GM13976 (cell line): ENCODE measurements around the gene ADAMTS20.

Experiments
- DNase-seq: peaks from one replicate; pipeline ENCODE4 v3.0.0; 2012; ENCODE audit warnings: low spot score
- CTCF ChIP-seq: IDR thresholded peaks from 2 replicates; pipeline ENCODE4 v1.5.1; 2012; ENCODE audit warnings: borderline replicate concordance, mild to moderate bottlenecking; ENCODE audit not compliant: insufficient read depth; ENCODE audit errors: extremely low read depth, missing control alignments, control extremely low read depth
- in situ Hi-C: fragments of 300-500 bp; cut with MboI; formaldehyde crosslinking; loops from one replicate; pipeline ENCODE4 v1.12.0; 2022; ENCODE audit warnings: low sequenced_read_pairs, mixed read lengths, inconsistent platforms; ENCODE audit not compliant: unreplicated experiment

Gene ADAMTS20

GRCh38 chr12:43329375-43329774 lies 222.6 kb downstream of the ADAMTS20 start:
- no peak for DNase-seq
- in situ Hi-C loops: no loop called here
- no peak for TF ChIP-seq CTCF

GRCh38 chr12:43325786-43326185 lies 226.2 kb downstream of the ADAMTS20 start:
- no peak for TF ChIP-seq CTCF
- in situ Hi-C loops: no loop called here
- no peak for DNase-seq

GRCh38 chr12:43320281-43320680 lies 231.7 kb downstream of the ADAMTS20 start:
- in situ Hi-C loops: no loop called here
- DNase-seq: no peak
- no peak for TF ChIP-seq CTCF

- no peak for DNase-seq
- in situ Hi-C loops: no loop called here
- TF ChIP-seq CTCF: no peak
These were observed 234.0 kb downstream of the ADAMTS20 start for GRCh38 chr12:43318021-43318420.

GRCh38 chr12:43317156-43317555 lies 234.8 kb downstream of the ADAMTS20 start:
- TF ChIP-seq CTCF: no peak
- in situ Hi-C loops: no loop called here

GRCh38 chr12:43316520-43316919 lies 235.5 kb downstream of the ADAMTS20 start:
- no peak for TF ChIP-seq CTCF
- DNase-seq: no peak
- in situ Hi-C loops: no loop called here

More at GRCh38 chr12:43317156-43317555, 234.8 kb downstream of the ADAMTS20 start:
- DNase-seq: no peak

- TF ChIP-seq CTCF: no peak
- no peak for DNase-seq
- in situ Hi-C loops: no loop called here
These were observed 236.0 kb downstream of the ADAMTS20 start for GRCh38 chr12:43315961-43316360.
